ENCODE data around the gene TRAPPC10. TPM values are rescaled to one million over a fixed set of nuclear protein-coding genes. Genes with fewer than 3 reads are reported as not detected.
"Not testable (repeated sequence)": the region's sequence is repeated elsewhere in the genome, so short reads cannot be mapped to it uniquely, and the experiment has no call there.

The TRAPPC10 gene
- total and polyA plus RNA-seq, 10 of the 15 experiments (the other 5 are each of a cell fraction or from before 2014, with no cell fraction given), result 1.1 to 39.6 (median 28.2) TPM

DNA sequence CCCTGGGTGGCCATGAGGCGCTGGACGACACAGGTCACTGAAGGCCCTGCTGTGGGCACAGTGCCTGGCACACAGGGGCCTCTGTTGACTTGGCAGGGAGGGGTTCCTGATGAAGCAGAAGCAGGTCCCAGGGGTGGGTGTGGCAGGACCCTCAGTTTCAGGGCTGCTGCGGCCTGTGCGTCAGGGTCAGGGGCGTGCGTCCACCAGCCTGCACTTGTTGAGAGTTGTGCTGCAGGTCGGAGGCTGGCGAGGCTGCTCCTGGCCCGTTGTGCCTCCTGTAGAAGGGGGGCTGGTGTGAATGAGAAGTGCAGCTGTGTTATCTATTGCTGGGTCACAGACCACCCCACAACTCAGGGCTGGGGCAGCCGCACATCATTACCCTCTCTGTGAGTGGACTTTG, 130.4 kb downstream of the TRAPPC10 start:
- H3K4me3 ChIP-seq; ATAC-seq; in situ Hi-C loops (cut with MboI); SMC1A ChIA-PET (ENCODE audit: uncharacterized antibody, unreplicated experiment); intact Hi-C loops (cut with micrococcal nuclease; ENCODE audit: unreplicated experiment); RAD21 ChIA-PET (ENCODE audit: unreplicated experiment); FAIRE-seq; H3K9me3 ChIP-seq (replicated peaks; ENCODE audit: control insufficient read depth, insufficient read depth, low read length); POLR2A ChIA-PET; H3K79me2 ChIP-seq (ENCODE audit: control insufficient read depth, insufficient read depth, low read length); H3K4me1 ChIP-seq (ENCODE audit: control insufficient read depth, insufficient read depth, low read length); H3K27me3 ChIP-seq (replicated peaks in 1 of 2; ENCODE audit: control insufficient read depth in 2 of 2, insufficient read depth in 2 of 2, low read length in 1 of 2); H2AFZ ChIP-seq (ENCODE audit: control insufficient read depth, low read depth, low read length); BruUV-seq (replicated peaks); H3K27ac ChIP-seq (ENCODE audit: control insufficient read depth, insufficient read depth); H3K36me3 ChIP-seq (ENCODE audit: control insufficient read depth in 2 of 2, insufficient read depth in 2 of 2, low read length in 1 of 2); H3K4me2 ChIP-seq (ENCODE audit: control insufficient read depth, insufficient read depth); CTCF ChIA-PET; H3K9ac ChIP-seq (ENCODE audit: control insufficient read depth, insufficient read depth, low read length); H4K20me1 ChIP-seq (ENCODE audit: control insufficient read depth, insufficient read depth); DNase-seq (ENCODE audit: low read depth, low spot score): not testable (repeated sequence)
- WGBS (ENCODE audit: insufficient coverage, insufficient replicate concordance, low lambda C conversion rate, missing lambda C conversion rate), result no CpG with 5 or more reads among the region's 10 CpGs

DNA sequence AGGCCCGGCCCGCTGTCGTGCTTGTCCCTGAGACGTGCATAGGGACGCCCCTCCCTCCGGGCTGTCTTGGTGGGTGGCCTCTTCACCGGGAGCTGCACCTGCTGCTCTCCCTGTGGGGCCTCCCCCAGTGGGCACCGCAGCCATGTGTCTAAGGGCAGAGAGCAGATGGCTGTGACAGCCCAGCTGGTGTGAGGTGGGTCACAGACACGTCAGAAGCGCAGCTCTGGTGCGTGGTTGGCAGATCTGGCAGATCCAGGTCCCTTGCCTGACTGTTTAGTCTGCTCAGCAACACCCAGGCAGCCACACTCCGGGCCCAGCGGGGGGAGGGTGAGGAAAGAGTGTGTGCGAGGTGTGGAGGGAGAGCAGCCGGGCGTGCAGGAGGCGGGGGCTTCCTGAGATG, 131.3 kb downstream of the TRAPPC10 start:
- H3K79me2 ChIP-seq (ENCODE audit: control insufficient read depth, insufficient read depth, low read length); H3K27me3 ChIP-seq (replicated peaks in 1 of 2; ENCODE audit: control insufficient read depth in 2 of 2, insufficient read depth in 2 of 2, low read length in 1 of 2); H4K20me1 ChIP-seq (ENCODE audit: control insufficient read depth, insufficient read depth); intact Hi-C loops (cut with micrococcal nuclease; ENCODE audit: unreplicated experiment); H3K9me3 ChIP-seq (replicated peaks; ENCODE audit: control insufficient read depth, insufficient read depth, low read length); BruUV-seq (replicated peaks); RAD21 ChIA-PET (ENCODE audit: unreplicated experiment); H3K27ac ChIP-seq (ENCODE audit: control insufficient read depth, insufficient read depth); H2AFZ ChIP-seq (ENCODE audit: control insufficient read depth, low read depth, low read length); DNase-seq (ENCODE audit: low read depth, low spot score); CTCF ChIA-PET; in situ Hi-C loops (cut with MboI); H3K9ac ChIP-seq (ENCODE audit: control insufficient read depth, insufficient read depth, low read length); H3K4me2 ChIP-seq (ENCODE audit: control insufficient read depth, insufficient read depth); SMC1A ChIA-PET (ENCODE audit: uncharacterized antibody, unreplicated experiment); H3K4me3 ChIP-seq; H3K4me1 ChIP-seq (ENCODE audit: control insufficient read depth, insufficient read depth, low read length); POLR2A ChIA-PET; H3K36me3 ChIP-seq (ENCODE audit: control insufficient read depth in 2 of 2, insufficient read depth in 2 of 2, low read length in 1 of 2): not testable (repeated sequence)
- no CpG with 5 or more reads among the region's 17 CpGs for WGBS (ENCODE audit: insufficient coverage, insufficient replicate concordance, low lambda C conversion rate, missing lambda C conversion rate)
- ATAC-seq, result peak; percentile 67
- peak; percentile 87 for FAIRE-seq

DNA sequence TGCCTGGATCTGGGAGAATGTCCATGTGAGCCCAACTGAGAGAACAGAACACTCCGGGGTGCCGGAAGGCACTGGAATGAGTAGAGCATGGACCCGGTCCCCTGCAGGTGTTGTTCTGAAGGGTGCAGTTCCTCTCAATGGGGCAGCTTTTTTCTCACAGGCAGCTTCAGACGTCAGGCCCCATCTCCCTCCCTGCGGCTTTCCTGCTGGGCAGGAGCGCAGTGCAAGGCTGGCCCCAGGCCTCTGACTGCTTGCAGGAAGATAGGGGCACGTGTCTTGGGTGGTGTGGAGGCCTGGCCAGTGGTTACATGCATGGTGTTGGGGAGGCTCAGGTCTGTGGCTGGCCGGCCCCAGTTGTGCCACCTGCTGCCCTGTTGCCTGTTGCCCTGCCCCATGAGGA, 131.9 kb downstream of the TRAPPC10 start:
- H3K27me3 ChIP-seq (replicated peaks in 1 of 2; ENCODE audit: control insufficient read depth in 2 of 2, insufficient read depth in 2 of 2, low read length in 1 of 2); H3K79me2 ChIP-seq (ENCODE audit: control insufficient read depth, insufficient read depth, low read length); H3K27ac ChIP-seq (ENCODE audit: control insufficient read depth, insufficient read depth); SMC1A ChIA-PET (ENCODE audit: uncharacterized antibody, unreplicated experiment); H3K9me3 ChIP-seq (replicated peaks; ENCODE audit: control insufficient read depth, insufficient read depth, low read length); H3K36me3 ChIP-seq (ENCODE audit: control insufficient read depth in 2 of 2, insufficient read depth in 2 of 2, low read length in 1 of 2); H3K9ac ChIP-seq (ENCODE audit: control insufficient read depth, insufficient read depth, low read length); intact Hi-C loops (cut with micrococcal nuclease; ENCODE audit: unreplicated experiment); H3K4me3 ChIP-seq; BruUV-seq (replicated peaks); POLR2A ChIA-PET; H4K20me1 ChIP-seq (ENCODE audit: control insufficient read depth, insufficient read depth); in situ Hi-C loops (cut with MboI); DNase-seq (ENCODE audit: low read depth, low spot score); RAD21 ChIA-PET (ENCODE audit: unreplicated experiment); H3K4me1 ChIP-seq (ENCODE audit: control insufficient read depth, insufficient read depth, low read length); H2AFZ ChIP-seq (ENCODE audit: control insufficient read depth, low read depth, low read length); CTCF ChIA-PET; H3K4me2 ChIP-seq (ENCODE audit: control insufficient read depth, insufficient read depth): not testable (repeated sequence)
- FAIRE-seq (peak; percentile 68), ATAC-seq (peak; percentile 2; the same call in 2 of the 3 replicates)
- WGBS (ENCODE audit: insufficient coverage, insufficient replicate concordance, low lambda C conversion rate, missing lambda C conversion rate), result no CpG with 5 or more reads among the region's 8 CpGs

DNA sequence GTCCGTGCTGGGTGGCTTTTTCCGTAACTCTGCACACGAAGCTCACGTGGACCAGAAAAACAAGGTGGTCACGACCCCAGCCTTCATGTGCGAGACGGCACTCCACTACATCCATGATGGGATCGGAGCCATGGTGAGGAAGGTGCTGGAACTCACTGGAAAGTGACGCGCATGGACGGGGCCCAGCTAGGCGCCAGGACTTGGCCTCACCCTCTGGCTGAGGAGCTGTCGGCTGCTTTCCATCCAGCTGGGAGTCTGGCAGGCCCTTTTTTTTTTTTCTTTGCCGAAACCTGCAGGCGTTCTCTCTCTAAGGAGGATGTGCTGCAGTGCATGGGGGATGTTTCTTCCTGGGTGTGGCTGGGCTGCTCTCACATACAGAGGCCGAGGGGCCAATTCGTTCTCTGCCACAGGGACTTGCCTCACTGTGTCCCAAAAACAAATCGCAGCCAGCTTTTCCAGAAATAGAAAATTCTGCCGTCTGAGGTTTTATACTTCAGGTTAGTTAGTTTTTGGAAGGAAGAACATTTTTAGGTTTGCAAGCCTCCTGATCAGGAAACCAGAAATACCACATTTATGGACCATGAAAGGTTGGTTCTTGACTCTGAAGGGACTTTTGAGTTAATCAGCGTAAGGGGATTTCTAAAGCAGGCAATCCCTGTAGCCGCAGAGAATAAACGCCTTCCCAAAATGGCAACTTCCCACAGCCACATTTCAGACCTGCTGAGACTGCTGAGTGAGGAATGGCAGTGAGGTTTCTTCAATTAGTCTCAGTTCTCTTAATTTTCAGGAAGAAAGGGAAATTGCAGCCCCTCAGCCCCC, 132.9 kb downstream of the TRAPPC10 start:
- H3K9me3 ChIP-seq (replicated peaks; ENCODE audit: control insufficient read depth, insufficient read depth, low read length); DNase-seq (ENCODE audit: low read depth, low spot score); in situ Hi-C loops (cut with MboI); H3K4me1 ChIP-seq (ENCODE audit: control insufficient read depth, insufficient read depth, low read length); H2AFZ ChIP-seq (ENCODE audit: control insufficient read depth, low read depth, low read length); CTCF ChIA-PET; H3K27me3 ChIP-seq (replicated peaks in 1 of 2; ENCODE audit: control insufficient read depth in 2 of 2, insufficient read depth in 2 of 2, low read length in 1 of 2); H3K79me2 ChIP-seq (ENCODE audit: control insufficient read depth, insufficient read depth, low read length); H3K9ac ChIP-seq (ENCODE audit: control insufficient read depth, insufficient read depth, low read length); SMC1A ChIA-PET (ENCODE audit: uncharacterized antibody, unreplicated experiment); H3K4me2 ChIP-seq (ENCODE audit: control insufficient read depth, insufficient read depth); H3K36me3 ChIP-seq (ENCODE audit: control insufficient read depth in 2 of 2, insufficient read depth in 2 of 2, low read length in 1 of 2); intact Hi-C loops (cut with micrococcal nuclease; ENCODE audit: unreplicated experiment); POLR2A ChIA-PET; H3K27ac ChIP-seq (ENCODE audit: control insufficient read depth, insufficient read depth); H3K4me3 ChIP-seq; RAD21 ChIA-PET (ENCODE audit: unreplicated experiment); H4K20me1 ChIP-seq (ENCODE audit: control insufficient read depth, insufficient read depth): not testable (repeated sequence)
- WGBS (ENCODE audit: insufficient coverage, insufficient replicate concordance, low lambda C conversion rate, missing lambda C conversion rate), result no CpG with 5 or more reads among the region's 22 CpGs
- TSS peak; percentile 98 for BruUV-seq (replicated peaks)
- FAIRE-seq, result peak; percentile 92
- peak; percentile 65 for ATAC-seq

All from GM12878 (cell line).